Measurements from ENCODE around the gene COL18A1.
A peak's percentile ranks its signal among the peaks of the same experiment; 100 is the strongest.

The COL18A1 gene

GRCh38 chr21:45481977-45482898 lies 77.3 kb downstream of the COL18A1 start:
- DNase-seq, result peak in 2 of 6 experiments; percentile 9 to 55

GRCh38 chr21:45482899-45483821 lies 78.2 kb downstream of the COL18A1 start:
- peak in 5 of 6 experiments; percentile 14 to 60 (median 32) for DNase-seq

GRCh38 chr21:45484318-45484717 lies 79.4 kb downstream of the COL18A1 start:
- DNase-seq, result no peak

GRCh38 chr21:45485686-45486442 lies 80.9 kb downstream of the COL18A1 start:
- no peak for DNase-seq

- DNase-seq, result no peak
These were observed 81.6 kb downstream of the COL18A1 start for GRCh38 chr21:45486443-45487160.

- no peak for DNase-seq
These were observed 82.3 kb downstream of the COL18A1 start for GRCh38 chr21:45487161-45487806.

GRCh38 chr21:45487891-45488600 lies 83.1 kb downstream of the COL18A1 start:
- DNase-seq, result no peak

GRCh38 chr21:45488931-45489721 lies 84.2 kb downstream of the COL18A1 start:
- no peak for DNase-seq

GRCh38 chr21:45489722-45489982 lies 84.7 kb downstream of the COL18A1 start:
- peak in 1 of 6 experiments; percentile 12 for DNase-seq

GRCh38 chr21:45490049-45490731 lies 85.2 kb downstream of the COL18A1 start:
- no peak for DNase-seq

- DNase-seq, result no peak
These were observed 86.1 kb downstream of the COL18A1 start for GRCh38 chr21:45491056-45491455.

GRCh38 chr21:45491623-45492022 lies 86.7 kb downstream of the COL18A1 start:
- DNase-seq, result no peak

- DNase-seq, result no peak
These were observed 87.8 kb downstream of the COL18A1 start for GRCh38 chr21:45492765-45493164.

GRCh38 chr21:45493401-45494001 lies 88.5 kb downstream of the COL18A1 start:
- no peak for DNase-seq

- no peak for DNase-seq
These were observed 89.3 kb downstream of the COL18A1 start for GRCh38 chr21:45494135-45494850.

- DNase-seq, result no peak
These were observed 90.1 kb downstream of the COL18A1 start for GRCh38 chr21:45494851-45495680.

- DNase-seq, result no peak
These were observed 91.4 kb downstream of the COL18A1 start for GRCh38 chr21:45496151-45496967.
